ENCODE results near the gene ODAD4.

Gene ODAD4

GRCh38 chr17:41891135-41892020 lies 39.0 kb upstream of the ODAD4 start:
- H3K27me3 ChIP-seq (ENCODE audit: control insufficient read depth, insufficient read depth, low read length) = no peaks in the 10 kb centered on the region
- no peak overlapping the region for H2AFZ ChIP-seq
- TF ChIP-seq CTCF (IDR thresholded peaks at IDR 0.05) = no peak
- no peaks in the 10 kb centered on the region for H3K36me3 ChIP-seq (ENCODE audit: control insufficient read depth, insufficient read depth, low read length)
- H3K79me2 ChIP-seq = no peaks in the 10 kb centered on the region
- no peak overlapping the region for H3K9ac ChIP-seq
- no peaks in the 10 kb centered on the region for H3K4me1 ChIP-seq
- no peaks in the 10 kb centered on the region for H3K9me3 ChIP-seq (ENCODE audit: control insufficient read depth, low read length)
- no peak overlapping the region for H3K4me2 ChIP-seq (ENCODE audit: low read length)
- H3K27ac ChIP-seq = no peak overlapping the region
- H3K4me3 ChIP-seq (ENCODE audit: low read depth, low read length) = no peak overlapping the region

GRCh38 chr17:41892021-41892376 lies 38.4 kb upstream of the ODAD4 start:
- H3K4me3 ChIP-seq (ENCODE audit: low read depth, low read length) = no peak overlapping the region
- TF ChIP-seq CTCF (IDR thresholded peaks at IDR 0.05) = no peak
- no peak overlapping the region for H3K27ac ChIP-seq
- no peaks in the 10 kb centered on the region for H3K9me3 ChIP-seq (ENCODE audit: control insufficient read depth, low read length)
- H3K4me1 ChIP-seq = no peaks in the 10 kb centered on the region
- no peaks in the 10 kb centered on the region for H3K36me3 ChIP-seq (ENCODE audit: control insufficient read depth, insufficient read depth, low read length)
- H3K79me2 ChIP-seq = no peaks in the 10 kb centered on the region
- no peak overlapping the region for H2AFZ ChIP-seq
- no peak overlapping the region for H3K4me2 ChIP-seq (ENCODE audit: low read length)
- H3K27me3 ChIP-seq (ENCODE audit: control insufficient read depth, insufficient read depth, low read length) = no peaks in the 10 kb centered on the region
- H3K9ac ChIP-seq = no peak overlapping the region

GRCh38 chr17:41893384-41893783 lies 37.0 kb upstream of the ODAD4 start:
- H3K4me3 ChIP-seq (ENCODE audit: low read depth, low read length) = no peak overlapping the region
- no peaks in the 10 kb centered on the region for H3K27me3 ChIP-seq (ENCODE audit: control insufficient read depth, insufficient read depth, low read length)
- H3K4me2 ChIP-seq (ENCODE audit: low read length) = no peak overlapping the region
- H2AFZ ChIP-seq = no peak overlapping the region
- no peaks in the 10 kb centered on the region for H3K36me3 ChIP-seq (ENCODE audit: control insufficient read depth, insufficient read depth, low read length)
- no peak overlapping the region for H3K9ac ChIP-seq
- H3K79me2 ChIP-seq = no peaks in the 10 kb centered on the region
- H3K27ac ChIP-seq = no peak overlapping the region
- no peaks in the 10 kb centered on the region for H3K9me3 ChIP-seq (ENCODE audit: control insufficient read depth, low read length)
- no peak for TF ChIP-seq CTCF (IDR thresholded peaks at IDR 0.05)
- H3K4me1 ChIP-seq = no peaks in the 10 kb centered on the region

DNA sequence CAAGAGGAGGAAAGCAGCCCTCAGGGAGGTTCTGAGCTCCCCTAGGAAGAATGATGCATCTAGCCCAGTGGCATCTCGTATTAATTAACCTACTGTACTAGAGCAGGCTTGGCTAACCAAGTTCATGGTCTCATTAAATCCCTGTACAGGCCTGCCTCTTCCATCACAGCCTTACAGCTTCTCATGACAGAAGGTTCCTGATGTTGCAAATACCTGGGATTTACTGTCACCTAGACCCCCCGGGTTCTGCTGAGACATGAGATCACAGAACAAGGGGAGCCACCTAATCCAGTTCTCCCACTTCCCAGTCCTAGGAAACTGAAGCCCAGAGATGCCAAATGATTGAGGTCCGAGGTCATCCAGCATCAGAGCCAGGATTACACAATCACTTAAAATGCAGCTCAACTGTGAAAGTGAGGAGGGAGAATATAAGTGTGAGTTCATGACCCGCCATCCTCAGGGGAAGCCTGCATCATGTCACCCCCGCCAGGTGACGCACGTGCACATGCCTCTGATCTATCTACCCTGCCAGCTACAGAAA lies 35.6 kb upstream of the ODAD4 start:
- Histone ChIP-seq H3K9me3 (ENCODE audit: control insufficient read depth, low read length) (no peaks in the 10 kb centered on the region), H3K79me2 (no peaks in the 10 kb centered on the region), H3K9ac (no peak overlapping the region), H3K4me2 (ENCODE audit: low read length) (no peak overlapping the region), H3K27ac (no peak overlapping the region), H3K4me1 (no peaks in the 10 kb centered on the region), H3K4me3 (ENCODE audit: low read depth, low read length) (no peak overlapping the region), H2AFZ (no peak overlapping the region), H3K27me3 (ENCODE audit: control insufficient read depth, insufficient read depth, low read length) (no peaks in the 10 kb centered on the region), H3K36me3 (ENCODE audit: control insufficient read depth, insufficient read depth, low read length) (no peaks in the 10 kb centered on the region)
- TF ChIP-seq CTCF (IDR thresholded peaks at IDR 0.05) = no peak

DNA sequence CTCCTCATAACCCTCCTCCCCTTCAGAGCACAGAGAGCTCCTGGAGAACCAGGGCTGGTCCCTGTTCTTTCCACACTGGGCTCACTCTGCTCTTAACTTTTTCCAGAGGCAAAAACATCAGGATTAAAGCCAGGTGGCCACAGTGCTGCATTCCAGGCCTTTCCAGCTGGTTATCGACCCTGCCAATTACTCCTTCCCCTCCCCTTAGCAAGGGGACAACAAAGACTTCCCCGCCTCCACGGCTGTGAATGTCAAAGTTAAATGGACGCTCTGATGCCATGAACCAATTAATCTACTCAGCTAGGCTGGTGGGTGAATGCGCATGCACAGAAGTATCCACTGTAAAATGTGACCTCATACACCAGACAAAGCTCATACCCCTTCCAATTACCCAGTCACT lies 34.8 kb upstream of the ODAD4 start:
- no peak overlapping the region for H2AFZ ChIP-seq
- no peak overlapping the region for H3K4me3 ChIP-seq (ENCODE audit: low read depth, low read length)
- no peak for TF ChIP-seq CTCF (IDR thresholded peaks at IDR 0.05)
- H3K9ac ChIP-seq = no peak overlapping the region
- no peaks in the 10 kb centered on the region for H3K36me3 ChIP-seq (ENCODE audit: control insufficient read depth, insufficient read depth, low read length)
- no peak overlapping the region for H3K27ac ChIP-seq
- H3K27me3 ChIP-seq (ENCODE audit: control insufficient read depth, insufficient read depth, low read length) = no peaks in the 10 kb centered on the region
- H3K9me3 ChIP-seq (ENCODE audit: control insufficient read depth, low read length) = no peaks in the 10 kb centered on the region
- no peaks in the 10 kb centered on the region for H3K79me2 ChIP-seq
- no peak overlapping the region for H3K4me2 ChIP-seq (ENCODE audit: low read length)
- H3K4me1 ChIP-seq = no peaks in the 10 kb centered on the region

Measured in parathyroid adenoma (tissue), 2 donors.